ENCODE measurements around the gene SLC34A1. TPM values are rescaled to one million over a fixed set of nuclear protein-coding genes. Genes with fewer than 3 reads are reported as not detected.

SLC34A1 gene
- total RNA-seq, 4 donors from 2014 or later: 0.12 TPM; not detected in 3

DNA sequence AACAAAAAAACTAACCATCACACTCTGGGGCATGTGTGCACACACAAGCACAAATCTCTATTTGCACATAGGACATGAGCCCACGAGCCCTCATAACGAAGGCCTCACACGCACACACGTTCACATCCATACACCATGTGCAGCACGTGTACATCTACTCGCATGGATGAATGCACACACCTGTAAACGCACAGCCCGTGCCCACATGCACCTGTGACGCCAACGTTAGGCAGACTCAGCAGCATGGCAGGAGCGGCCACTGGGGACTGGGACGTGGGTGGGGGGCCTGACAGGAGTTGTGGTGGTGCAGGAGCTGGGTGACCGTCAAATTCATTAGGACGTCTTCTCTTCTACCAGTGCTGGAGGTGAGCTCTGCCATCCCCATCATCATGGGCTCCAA is 3.2 kb downstream of the SLC34A1 start:
- H3K27me3 ChIP-seq: peaks cover 51% of the 10 kb centered on the region

DNA sequence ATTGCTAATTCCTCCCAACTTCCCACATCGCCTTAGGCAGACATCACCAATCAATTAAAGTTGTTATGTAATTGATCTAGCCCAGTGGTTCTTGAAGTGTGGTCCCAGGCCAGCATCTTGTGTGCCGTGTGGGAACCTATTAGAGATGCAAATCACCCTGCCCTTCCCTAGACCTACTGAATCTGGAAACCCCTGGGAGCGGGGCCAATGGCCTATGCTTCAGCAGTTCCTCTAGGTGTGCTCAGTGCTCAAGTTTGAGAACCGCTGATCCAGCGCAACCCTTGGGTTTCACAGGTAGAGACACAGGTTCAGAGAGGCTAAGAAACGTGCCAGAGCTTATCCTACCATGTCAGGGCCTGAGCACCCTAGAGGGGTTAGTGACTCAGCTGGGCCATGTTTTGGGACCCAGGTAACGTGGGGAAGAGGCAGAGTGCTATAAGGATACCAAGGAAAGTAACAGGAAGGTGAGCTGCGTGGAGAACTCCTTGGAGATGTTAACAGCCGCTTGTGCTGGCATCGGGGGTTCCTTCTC is 4.4 kb downstream of the SLC34A1 start:
- Histone ChIP-seq H3K36me3 (no peaks in the 10 kb centered on the region), H3K9me3 (no peaks in the 10 kb centered on the region), H3K4me1 (peaks cover 0 to 16% (median 5%) of the 10 kb centered on the region in 3 donors), H3K27me3 (peaks cover 51% of the 10 kb centered on the region), H3K4me3 (no peak overlapping the region), H3K27ac (no peak overlapping the region)
- TF ChIP-seq, protein P1, sequence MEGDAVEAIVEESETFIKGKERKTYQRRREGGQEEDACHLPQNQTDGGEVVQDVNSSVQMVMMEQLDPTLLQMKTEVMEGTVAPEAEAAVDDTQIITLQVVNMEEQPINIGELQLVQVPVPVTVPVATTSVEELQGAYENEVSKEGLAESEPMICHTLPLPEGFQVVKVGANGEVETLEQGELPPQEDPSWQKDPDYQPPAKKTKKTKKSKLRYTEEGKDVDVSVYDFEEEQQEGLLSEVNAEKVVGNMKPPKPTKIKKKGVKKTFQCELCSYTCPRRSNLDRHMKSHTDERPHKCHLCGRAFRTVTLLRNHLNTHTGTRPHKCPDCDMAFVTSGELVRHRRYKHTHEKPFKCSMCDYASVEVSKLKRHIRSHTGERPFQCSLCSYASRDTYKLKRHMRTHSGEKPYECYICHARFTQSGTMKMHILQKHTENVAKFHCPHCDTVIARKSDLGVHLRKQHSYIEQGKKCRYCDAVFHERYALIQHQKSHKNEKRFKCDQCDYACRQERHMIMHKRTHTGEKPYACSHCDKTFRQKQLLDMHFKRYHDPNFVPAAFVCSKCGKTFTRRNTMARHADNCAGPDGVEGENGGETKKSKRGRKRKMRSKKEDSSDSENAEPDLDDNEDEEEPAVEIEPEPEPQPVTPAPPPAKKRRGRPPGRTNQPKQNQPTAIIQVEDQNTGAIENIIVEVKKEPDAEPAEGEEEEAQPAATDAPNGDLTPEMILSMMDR (IDR thresholded peaks at IDR 0.05): no peak
- TF ChIP-seq POLR2AphosphoS5 (IDR thresholded peaks at IDR 0.05) (no peak), POLR2A (IDR thresholded peaks at IDR 0.05) (no peak), EP300 (IDR thresholded peaks at IDR 0.05) (no peak)
- 81 to 93% methylated on average over 5 to 6 of the region's 10 CpGs for WGBS, 2 donors (ENCODE audit: low coverage in 1 of 2)
- ATAC-seq: no peak

More for the DNA sequence above, 3.2 kb downstream of the SLC34A1 start:
- ATAC-seq: no peak
- no peak overlapping the region for H3K4me3 ChIP-seq
- WGBS, 2 donors (ENCODE audit: low coverage in 1 of 2): 76 to 88% methylated on average over 6 of the region's 14 CpGs
- H3K27ac ChIP-seq: no peak overlapping the region
- TF ChIP-seq EP300 (IDR thresholded peaks at IDR 0.05) (no peak), POLR2AphosphoS5 (IDR thresholded peaks at IDR 0.05) (no peak), POLR2A (IDR thresholded peaks at IDR 0.05) (no peak)
- TF ChIP-seq, protein P1 (IDR thresholded peaks at IDR 0.05): no peak
- no peaks in the 10 kb centered on the region for H3K9me3 ChIP-seq
- H3K36me3 ChIP-seq: no peaks in the 10 kb centered on the region
- peaks cover 0 to 22% (median 5%) of the 10 kb centered on the region in 3 donors for H3K4me1 ChIP-seq

DNA sequence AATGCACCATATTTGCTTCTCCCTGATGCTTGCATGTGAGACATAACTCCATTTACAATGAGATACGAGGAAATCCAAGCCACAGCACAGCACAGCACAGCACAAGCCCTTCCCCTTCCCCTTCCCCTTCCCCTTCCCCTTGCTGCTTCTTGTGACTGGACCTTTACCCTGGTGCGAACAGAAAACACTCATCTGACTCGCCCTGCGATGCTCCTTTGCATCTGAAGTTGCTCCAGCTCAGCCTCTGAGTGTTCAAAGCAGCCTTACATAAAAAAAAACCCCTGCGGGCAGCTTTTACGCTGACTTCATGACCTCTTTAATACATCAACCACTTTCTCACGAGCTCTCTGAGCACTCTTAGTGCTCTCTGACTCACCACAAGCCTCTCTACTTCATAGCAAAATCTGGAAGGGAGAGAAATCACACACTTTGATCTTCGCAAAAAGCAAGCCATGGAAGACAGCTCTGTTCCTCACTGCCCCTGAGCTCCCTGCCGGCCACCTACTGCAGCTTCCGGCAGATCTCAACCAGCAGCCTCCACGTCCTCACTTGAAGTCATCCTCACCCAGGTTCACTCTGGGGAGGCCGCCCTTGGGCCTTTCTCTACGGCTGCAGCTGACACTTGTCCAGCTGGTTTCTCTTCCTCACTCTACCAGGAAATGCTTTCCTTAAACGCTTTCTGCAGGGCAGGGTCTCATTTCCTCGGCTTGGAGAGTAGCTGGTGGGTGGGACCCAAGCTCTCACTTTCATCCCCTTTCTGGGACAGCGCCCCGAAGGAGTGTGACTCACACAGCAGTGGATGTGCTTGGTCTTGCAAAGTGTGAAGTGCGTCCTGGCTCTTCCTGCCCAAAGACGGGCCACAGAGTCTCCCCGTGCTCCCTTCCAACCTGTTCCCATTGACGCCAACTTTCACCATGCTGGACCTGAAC is 5.3 kb downstream of the SLC34A1 start:
- 30 to 43% methylated on average over 12 to 15 of the region's 21 CpGs for WGBS, 2 donors (ENCODE audit: low coverage in 1 of 2)
- Histone ChIP-seq H3K9me3 (no peaks in the 10 kb centered on the region), H3K27me3 (peaks cover 42% of the 10 kb centered on the region), H3K4me3 (no peak overlapping the region), H3K27ac (peak overlapping the region in 2 of 4 donors; percentile 20 to 51), H3K4me1 (peaks cover 0 to 16% (median 5%) of the 10 kb centered on the region in 3 donors), H3K36me3 (no peaks in the 10 kb centered on the region)
- peak; percentile 29 for ATAC-seq
- TF ChIP-seq EP300 (IDR thresholded peaks at IDR 0.05): no peak
- TF ChIP-seq, protein P1 (IDR thresholded peaks at IDR 0.05): no peak
- no peak for TF ChIP-seq POLR2AphosphoS5 (IDR thresholded peaks at IDR 0.05)
- no peak for TF ChIP-seq POLR2A (IDR thresholded peaks at IDR 0.05)

DNA sequence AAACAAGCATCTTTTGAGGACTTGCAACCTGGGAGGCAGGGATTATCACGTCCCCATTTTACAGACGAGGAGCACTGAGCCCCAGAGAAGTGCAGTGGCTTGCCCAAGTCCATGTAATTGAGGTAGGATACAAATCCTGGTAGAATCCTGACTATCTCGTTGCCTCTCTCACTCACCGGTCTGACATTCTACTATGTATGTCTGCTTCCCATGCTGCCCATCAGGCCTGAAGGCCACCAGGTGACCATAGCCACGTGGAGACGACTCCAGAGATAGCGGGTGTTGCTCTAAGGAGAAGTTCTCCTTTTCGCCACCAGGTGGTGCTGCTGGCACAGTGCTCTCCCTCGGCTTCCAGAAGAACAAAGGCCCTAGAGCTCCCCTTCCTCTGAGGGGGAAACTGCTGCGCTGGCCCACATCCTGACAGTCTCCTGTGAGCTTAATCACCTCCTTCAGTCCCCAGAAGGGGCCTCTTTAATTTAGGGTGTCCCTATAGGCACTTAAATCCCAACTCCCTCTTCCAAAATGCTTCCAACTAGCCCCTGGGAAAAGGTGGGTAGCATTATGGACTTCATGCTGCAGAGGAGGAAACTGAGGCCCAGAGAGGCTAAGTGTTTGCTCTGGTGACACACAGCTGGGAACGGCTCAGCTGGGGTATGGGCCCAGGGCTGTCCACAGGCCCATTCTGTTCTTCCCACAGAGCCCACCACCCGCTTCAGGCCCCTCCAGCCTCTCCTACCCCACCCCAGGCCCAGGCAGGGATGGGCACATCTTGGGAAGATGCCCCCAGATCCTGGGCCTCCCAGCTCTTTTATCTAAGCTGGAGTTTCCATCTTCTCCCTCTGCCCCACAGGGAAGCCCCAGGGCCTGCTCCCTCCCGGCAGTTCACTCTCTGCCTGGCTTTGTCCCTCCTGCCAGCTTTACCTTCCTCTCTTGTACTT is 6.4 kb downstream of the SLC34A1 start:
- Histone ChIP-seq H3K27ac (peak overlapping the region in 1 of 4 donors; percentile 20), H3K4me1 (peaks cover 0 to 16% (median 5%) of the 10 kb centered on the region in 3 donors), H3K4me3 (no peak overlapping the region), H3K27me3 (peaks cover 42% of the 10 kb centered on the region), H3K36me3 (no peaks in the 10 kb centered on the region), H3K9me3 (no peaks in the 10 kb centered on the region)
- ATAC-seq: peak; percentile 75
- TF ChIP-seq POLR2AphosphoS5 (IDR thresholded peaks at IDR 0.05): no peak
- TF ChIP-seq, protein P1 (IDR thresholded peaks at IDR 0.05): peak in 3 of 4 experiments; percentile 97 to 99 (median 98)
- no peak for TF ChIP-seq POLR2A (IDR thresholded peaks at IDR 0.05)
- WGBS, 2 donors (ENCODE audit: low coverage in 1 of 2): 15 to 17% methylated on average over 4 to 7 of the region's 13 CpGs

Measured in gastroesophageal sphincter (tissue), 4 donors.